H9 (cell line): ENCODE data around the gene ARHGAP22. TPM values are rescaled to one million over a fixed set of nuclear protein-coding genes. Genes with fewer than 3 reads are reported as not detected.

Experiments
- DNase-seq: peaks from one replicate; pipeline ENCODE4 v3.0.0-alpha.2; 2017
- H2AFZ ChIP-seq: one replicate; pipeline ENCODE4 v1.6.1; 2013; ENCODE audit warnings: mild to moderate bottlenecking, low read length, control low read depth, moderate library complexity
- H2AK5ac ChIP-seq: 2 replicates; pipeline ENCODE4 v1.6.1; 2013; ENCODE audit warnings: low read length, control low read depth, mixed read lengths; ENCODE audit not compliant: insufficient read length
- H2BK120ac ChIP-seq: one replicate; pipeline ENCODE4 v1.6.1; 2013; ENCODE audit warnings: low read depth, mild to moderate bottlenecking, low read length, control low read depth, inconsistent platforms; ENCODE audit not compliant: poor library complexity, severe bottlenecking
- H2BK12ac ChIP-seq: 2 replicates; pipeline ENCODE4 v1.6.1; 2013; ENCODE audit warnings: low read length, control low read depth, mixed read lengths, low read depth; ENCODE audit not compliant: insufficient read length
- H2BK15ac ChIP-seq: 2 replicates; pipeline ENCODE4 v1.6.1; 2013; ENCODE audit warnings: low read depth, low read length, control low read depth
- H2BK20ac ChIP-seq: one replicate; pipeline ENCODE4 v1.6.1; 2013; ENCODE audit warnings: low read depth, mild to moderate bottlenecking, low read length, control low read depth, inconsistent platforms; ENCODE audit not compliant: poor library complexity, severe bottlenecking
- H2BK5ac ChIP-seq: 2 replicates; pipeline ENCODE4 v1.6.1; 2013; ENCODE audit warnings: low read length, control low read depth, mixed read lengths; ENCODE audit not compliant: insufficient read length
- H3K14ac ChIP-seq: 2 replicates; pipeline ENCODE4 v1.6.1; 2013; ENCODE audit warnings: low read length, control low read depth; ENCODE audit not compliant: insufficient read depth
- H3K18ac ChIP-seq: 2 replicates; pipeline ENCODE4 v1.6.1; 2013; ENCODE audit warnings: low read depth, mild to moderate bottlenecking, mixed read lengths, low read length, control low read depth; ENCODE audit not compliant: insufficient read length
- H3K23ac ChIP-seq: 2 replicates; pipeline ENCODE4 v1.6.1; 2013; ENCODE audit warnings: low read length, control low read depth, mixed read lengths, low read depth; ENCODE audit not compliant: insufficient read length
- H3K23me2 ChIP-seq: 2 replicates; pipeline ENCODE4 v1.6.1; 2013; ENCODE audit warnings: low read depth, mild to moderate bottlenecking, mixed read lengths, low read length, control low read depth; ENCODE audit not compliant: insufficient read length, poor library complexity, severe bottlenecking
- H3K27ac ChIP-seq: 2 replicates; pipeline ENCODE4 v1.5.1; 2013; ENCODE audit warnings: low read length, control low read depth, mixed read lengths, low read depth; ENCODE audit not compliant: insufficient read length
- H3K27me3 ChIP-seq: 2 replicates; pipeline ENCODE4 v1.6.1; 2013; ENCODE audit warnings: low read length, control low read depth, inconsistent platforms; ENCODE audit not compliant: insufficient read depth
- H3K4ac ChIP-seq: 2 replicates; pipeline ENCODE4 v1.6.1; 2013; ENCODE audit warnings: low read depth, mild to moderate bottlenecking, control low read depth, inconsistent platforms, low read length, moderate library complexity
- H3K4me1 ChIP-seq: 2 replicates; pipeline ENCODE4 v1.6.1; 2013; ENCODE audit warnings: low read length, control low read depth, inconsistent platforms; ENCODE audit not compliant: insufficient read depth
- H3K4me2 ChIP-seq: 2 replicates; pipeline ENCODE4 v1.6.1; 2013; ENCODE audit warnings: low read length, control low read depth, mixed read lengths; ENCODE audit not compliant: insufficient read length, insufficient read depth
- H3K56ac ChIP-seq: 2 replicates; pipeline ENCODE4 v1.6.1; 2013; ENCODE audit warnings: low read depth, mild to moderate bottlenecking, mixed read lengths, low read length, control low read depth; ENCODE audit not compliant: insufficient read length
- H3K79me1 ChIP-seq: 2 replicates; pipeline ENCODE4 v1.6.1; 2013; ENCODE audit warnings: low read depth, mild to moderate bottlenecking, moderate library complexity, low read length, control low read depth, inconsistent platforms; ENCODE audit not compliant: insufficient read depth, poor library complexity, severe bottlenecking
- H3K79me2 ChIP-seq: 2 replicates; pipeline ENCODE4 v1.6.1; 2013; ENCODE audit warnings: low read length, control low read depth, inconsistent platforms; ENCODE audit not compliant: insufficient read depth
- H3K9ac ChIP-seq: 2 replicates; pipeline ENCODE4 v1.6.1; 2013; ENCODE audit warnings: low read length, control low read depth, mixed read lengths; ENCODE audit not compliant: insufficient read length; ENCODE audit errors: extremely low read depth
- H3K9me3 ChIP-seq: one replicate; pipeline ENCODE4 v1.6.1; 2013; ENCODE audit warnings: low read depth, low read length, inconsistent platforms; ENCODE audit not compliant: control insufficient read depth
- H3T11ph ChIP-seq: one replicate; pipeline ENCODE4 v1.6.1; 2013; ENCODE audit warnings: mild to moderate bottlenecking, low read length, control low read depth, inconsistent platforms
- H4K20me1 ChIP-seq: one replicate; pipeline ENCODE4 v1.6.1; 2013; ENCODE audit not compliant: control insufficient read depth, insufficient read length, insufficient read depth
- H4K5ac ChIP-seq: 2 replicates; pipeline ENCODE4 v1.6.1; 2013; ENCODE audit warnings: low read depth, mild to moderate bottlenecking, mixed read lengths, low read length, control low read depth; ENCODE audit not compliant: insufficient read length
- H4K8ac ChIP-seq: replicated peaks from 2 replicates; pipeline ENCODE4 v1.6.1; 2013; ENCODE audit warnings: low read length, control low read depth, mixed read lengths, low read depth; ENCODE audit not compliant: insufficient read length
- H4K91ac ChIP-seq: 2 replicates; pipeline ENCODE4 v1.6.1; 2013; ENCODE audit warnings: low read depth, mild to moderate bottlenecking, moderate library complexity, mixed read lengths, low read length, control low read depth; ENCODE audit not compliant: insufficient read length
- H3K27ac Mint-ChIP-seq, 3 experiments: 2 replicates in 2 of 3; 3 replicates in 1 of 3; pipeline ENCODE4 v1.8.0; 2020 to 2021; ENCODE audit warnings: mixed read lengths in 3 of 3, mild to moderate bottlenecking in 1 of 3, moderate library complexity in 1 of 3
- H3K27me3 Mint-ChIP-seq: 2 replicates; pipeline ENCODE4 v1.8.0; 2021; ENCODE audit warnings: low read depth, mild to moderate bottlenecking, moderate library complexity, mixed read lengths
- H3K36me3 Mint-ChIP-seq, 3 experiments: 2 replicates in 2 of 3; 3 replicates in 1 of 3; pipeline ENCODE4 v1.8.0; 2020 to 2021; ENCODE audit warnings: low read depth in 3 of 3, mixed read lengths in 3 of 3; ENCODE audit not compliant: insufficient read depth in 1 of 3
- H3K4me1 Mint-ChIP-seq, 2 experiments: 2 replicates each; pipeline ENCODE4 v1.8.0; 2020; ENCODE audit warnings: mixed read lengths in 2 of 2
- H3K4me3 Mint-ChIP-seq, 2 experiments: 2 replicates in 1 of 2; 3 replicates in 1 of 2; pipeline ENCODE4 v1.8.0; 2020 to 2021; ENCODE audit warnings: mild to moderate bottlenecking in 2 of 2, mixed read lengths in 2 of 2, moderate library complexity in 1 of 2
- H3K9me3 Mint-ChIP-seq, 2 experiments: 2 replicates in 1 of 2; 3 replicates in 1 of 2; pipeline ENCODE4 v1.8.0; 2020; ENCODE audit warnings: mild to moderate bottlenecking in 2 of 2, mixed read lengths in 2 of 2, moderate library complexity in 1 of 2
- CTCF ChIP-seq: fragments of 200-600 bp; sonication (generic); conservative IDR thresholded peaks from 3 replicates; pipeline ENCODE4 v1.8.0; 2021; ENCODE audit warnings: antibody characterized with exemption, mild to moderate bottlenecking
- WGBS: extraction: QIAGEN DNeasy Blood & Tissue Kit; methylation state at CpG from one replicate; pipeline ENCODE4 v1.1.7; 2013; ENCODE audit warnings: missing lambda C conversion rate, low lambda C conversion rate, mixed read lengths; ENCODE audit not compliant: insufficient read length; ENCODE audit errors: extremely low coverage; 5-methylcytosine and 5-hydroxymethylcytosine counted together
- total RNA-seq: library from RNA; stranded (reverse); gene quantifications from 2 replicates; pipeline ENCODE4 v1.2.1, GENCODE V29; 2021

ARHGAP22 gene
- total RNA-seq, 1 experiment from 2014 or later, result 7.4 TPM

DNA sequence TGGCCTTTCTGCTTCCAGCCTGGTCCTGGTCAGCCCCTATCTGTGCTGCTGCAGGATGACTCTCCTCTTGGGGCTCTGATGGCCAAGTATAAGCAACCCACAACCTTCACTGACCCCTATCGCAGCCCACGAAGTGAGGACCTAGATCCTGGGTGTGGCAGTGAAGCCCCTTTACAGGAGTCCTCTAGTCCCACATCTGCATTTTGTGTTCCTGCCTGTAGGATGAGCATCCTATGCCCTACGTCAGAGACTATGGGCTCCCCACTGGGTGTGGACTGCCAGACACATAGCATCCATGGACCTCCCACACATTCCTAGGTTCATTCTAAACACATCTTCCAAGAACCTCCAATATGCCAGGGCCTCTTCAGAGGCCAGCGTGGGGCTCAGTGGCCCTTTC lies 29.0 kb downstream of the ARHGAP22 start:
- no peak for TF ChIP-seq CTCF
- Histone ChIP-seq H3K4ac (no peak overlapping the region), H3K79me2 (no peaks in the 10 kb centered on the region), H3T11ph (no peak overlapping the region), H3K27ac (no peak overlapping the region), H3K14ac (no peak overlapping the region), H3K18ac (no peak overlapping the region), H2AFZ (no peak overlapping the region), H3K56ac (no peak overlapping the region), H4K5ac (no peak overlapping the region), H3K23me2 (no peaks in the 10 kb centered on the region), H3K79me1 (no peaks in the 10 kb centered on the region), H2BK20ac (no peak overlapping the region), H2BK5ac (no peak overlapping the region), H3K4me1 (no peaks in the 10 kb centered on the region), H3K23ac (no peak overlapping the region), H4K20me1 (no peaks in the 10 kb centered on the region), H3K9me3 (no peaks in the 10 kb centered on the region), H4K8ac (no peak overlapping the region), H2BK15ac (no peak overlapping the region), H3K27me3 (no peaks in the 10 kb centered on the region), H2BK120ac (no peak overlapping the region), H3K4me2 (no peak overlapping the region), H3K9ac (no peak overlapping the region), H2BK12ac (no peak overlapping the region), H4K91ac (no peak overlapping the region), H2AK5ac (no peak overlapping the region)
- Mint-ChIP-seq H3K4me3 (no peak overlapping the region), H3K9me3 (no peaks in the 10 kb centered on the region), H3K27me3 (peaks cover 9% of the 10 kb centered on the region), H3K4me1 (peaks cover 16 to 17% of the 10 kb centered on the region in 2 experiments), H3K36me3 (no peaks in the 10 kb centered on the region), H3K27ac (peak overlapping the region in 1 of 3 experiments; percentile 37; a peak in 1 of 7 replicates)
- peak; percentile 5 for DNase-seq
- WGBS, result no CpG with 5 or more reads among the region's 4 CpGs
